HG02943 (cell line): Measurements from ENCODE around the gene SLC22A23.

Experiments used
- ATAC-seq: cut with Tn5 transposase; IDR thresholded peaks from one replicate; pipeline ENCODE4 v1.9.1; 2021; ENCODE audit warnings: mild to moderate bottlenecking, low read depth, moderate library complexity; ENCODE audit not compliant: unreplicated experiment

Gene SLC22A23

DNA sequence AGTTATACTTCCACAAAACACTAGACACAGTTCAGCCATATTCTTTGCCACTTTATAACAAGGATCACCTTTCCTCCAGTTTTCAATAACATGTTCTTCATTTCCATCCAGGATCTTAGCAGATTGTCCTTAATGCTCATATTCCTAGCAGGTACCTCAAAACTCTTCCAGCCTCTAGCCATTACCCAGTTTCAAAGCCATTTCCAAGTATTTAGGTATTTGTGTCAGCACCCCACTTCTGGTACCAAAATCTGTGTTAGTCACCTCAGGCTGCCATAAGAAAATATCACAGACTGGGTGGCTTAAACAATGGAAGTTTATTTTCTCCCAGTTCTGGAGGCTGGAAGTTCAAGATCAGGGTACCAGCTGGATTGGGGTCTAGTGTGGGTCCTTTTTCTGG, 23.2 kb upstream of the SLC22A23 start:
- no peak for ATAC-seq

DNA sequence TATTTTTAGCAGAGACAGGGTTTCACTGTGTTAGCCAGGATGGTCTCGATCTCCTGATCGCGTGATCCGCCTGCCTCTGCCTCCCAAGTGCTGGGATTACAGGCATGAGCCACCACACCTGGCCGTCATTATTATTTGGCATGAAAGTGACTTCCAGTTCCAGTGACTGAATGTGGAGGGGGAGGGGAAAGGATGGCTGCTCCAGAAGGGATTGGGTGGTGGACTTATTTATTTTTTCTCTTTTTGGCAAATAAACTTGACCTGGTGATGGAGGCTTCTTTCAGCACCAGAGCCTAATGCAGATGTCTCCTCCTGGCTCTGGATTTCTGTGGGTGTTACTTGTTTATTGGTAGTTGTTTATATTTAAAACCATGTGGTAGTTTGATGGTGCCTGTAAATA, 16.9 kb upstream of the SLC22A23 start:
- ATAC-seq = no peak

DNA sequence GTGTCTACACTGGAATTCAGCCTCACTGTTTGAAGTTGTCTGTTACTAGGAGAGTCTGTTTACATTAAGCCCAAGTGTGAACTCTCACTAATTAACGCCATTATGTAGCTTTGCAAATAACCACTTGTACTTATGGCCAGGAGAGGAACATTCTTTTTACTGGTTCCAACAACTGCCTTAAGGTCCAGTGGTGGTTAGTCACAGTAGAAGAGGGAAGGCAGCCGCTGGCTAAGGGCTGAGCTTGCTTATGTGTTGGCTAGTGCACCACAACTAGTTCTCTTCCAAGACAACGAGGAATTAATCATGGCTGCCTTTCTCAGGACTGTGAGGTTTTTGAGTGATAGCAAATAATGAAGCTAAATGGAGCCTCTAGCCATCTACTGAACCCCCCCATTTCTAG, 14.9 kb upstream of the SLC22A23 start:
- no peak for ATAC-seq

DNA sequence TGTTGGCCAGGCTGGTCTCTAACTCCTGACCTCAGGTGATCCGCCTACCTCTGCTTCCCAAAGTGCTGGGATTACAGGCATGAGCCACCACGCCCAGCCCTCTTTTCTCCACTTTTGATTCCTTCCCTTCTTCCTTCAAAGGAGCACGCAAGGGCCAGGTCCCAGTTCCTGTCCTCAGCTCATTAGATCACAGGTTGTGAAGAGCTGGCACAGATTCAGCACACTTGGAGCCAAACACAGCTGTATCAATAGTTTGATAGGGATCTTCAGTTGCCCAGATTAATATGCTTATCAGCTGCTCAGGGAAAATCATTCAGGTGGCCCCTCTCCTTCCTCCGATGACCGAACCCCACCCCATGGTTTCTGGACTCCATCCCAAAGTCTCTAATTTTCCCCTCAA, 14.4 kb upstream of the SLC22A23 start:
- no peak for ATAC-seq

DNA sequence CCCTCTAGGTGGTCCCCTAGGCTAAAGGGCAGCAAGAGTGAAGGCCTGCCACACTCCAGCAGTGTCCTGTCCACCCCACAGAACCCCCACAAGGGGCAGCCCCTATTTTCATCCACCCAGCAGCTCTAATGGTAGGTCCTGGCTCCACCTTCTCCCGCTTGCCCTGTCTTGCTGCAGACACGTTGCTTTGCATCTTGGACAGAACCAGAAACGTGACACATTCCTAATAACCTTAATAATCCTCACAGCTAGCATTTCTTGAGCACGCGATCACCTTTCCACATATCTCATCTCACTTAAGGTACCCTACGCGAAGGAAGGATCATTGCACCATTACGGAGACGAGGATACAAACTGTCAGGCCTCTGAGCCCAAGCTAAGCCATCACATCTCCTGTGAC, 11.7 kb upstream of the SLC22A23 start:
- no peak for ATAC-seq

DNA sequence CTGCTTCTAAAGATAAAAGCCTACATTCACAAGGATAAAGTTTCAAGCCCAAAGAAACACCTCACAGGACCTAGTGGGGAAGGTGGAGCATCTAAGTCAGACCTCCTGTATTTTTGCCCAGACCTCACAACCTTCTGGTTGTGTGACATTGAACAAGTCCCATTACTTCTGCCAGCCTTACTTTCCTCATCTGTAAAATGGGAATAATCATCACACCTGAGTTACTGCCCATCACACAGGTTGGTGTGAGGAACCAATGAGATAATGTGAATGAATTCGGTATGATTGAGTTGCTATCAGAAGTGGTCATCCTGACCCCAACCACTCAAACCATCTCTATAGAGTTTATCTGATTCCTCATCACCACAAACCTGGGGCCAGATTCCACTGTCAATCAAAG, 11.1 kb upstream of the SLC22A23 start:
- ATAC-seq = no peak

DNA sequence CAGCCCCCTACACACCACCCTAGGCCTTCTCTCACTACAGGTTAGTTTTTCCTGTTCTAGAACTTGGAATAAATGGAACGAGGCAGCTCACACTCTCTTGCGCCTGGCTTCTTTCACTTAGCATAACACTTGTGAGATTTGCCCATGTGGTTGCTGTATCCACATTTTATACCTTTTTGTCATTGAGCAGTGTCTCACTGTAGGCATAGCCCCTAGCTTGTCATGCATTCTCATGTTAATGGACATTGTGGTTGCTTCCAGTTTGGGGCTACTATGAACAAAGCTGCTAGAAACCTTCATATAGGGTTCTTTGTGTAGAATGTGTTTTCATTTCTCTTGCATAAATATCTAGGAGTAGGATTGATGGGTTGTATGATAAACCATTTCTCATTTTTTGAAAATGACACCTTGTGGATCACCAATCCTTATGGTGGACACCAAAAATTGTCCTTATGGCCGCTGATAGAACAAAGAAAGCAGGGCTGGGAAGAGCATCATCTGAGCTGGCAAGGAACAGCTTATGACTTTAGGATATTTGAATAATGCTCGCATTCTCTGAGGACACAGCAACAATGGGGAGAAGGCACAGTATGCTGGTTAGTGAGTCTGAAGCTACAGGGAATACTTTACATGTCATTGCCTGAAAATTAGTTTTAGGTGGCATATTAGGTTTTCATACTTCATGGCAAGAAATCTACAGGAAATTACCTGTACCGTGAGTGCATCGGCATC, 9.8 kb upstream of the SLC22A23 start:
- no peak for ATAC-seq

DNA sequence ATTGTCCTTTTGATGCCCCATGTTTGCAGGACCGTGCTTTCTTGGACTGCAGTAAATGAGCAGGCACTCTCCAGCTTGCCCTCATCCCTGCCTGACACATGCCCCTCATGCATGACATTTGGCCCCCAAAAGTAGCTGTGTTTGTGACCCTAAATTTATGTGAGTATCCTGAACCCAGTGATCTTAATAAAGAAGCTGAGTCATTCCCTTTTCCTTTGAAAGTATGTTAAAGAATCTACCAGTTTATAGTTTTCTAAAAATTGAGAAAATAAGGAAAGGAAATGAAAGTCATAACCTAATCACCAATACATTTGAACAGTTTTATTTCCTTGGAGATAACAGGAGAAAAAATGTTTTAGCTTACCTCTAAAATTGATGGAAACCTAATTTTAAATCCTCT, 3.4 kb upstream of the SLC22A23 start:
- ATAC-seq = no peak

DNA sequence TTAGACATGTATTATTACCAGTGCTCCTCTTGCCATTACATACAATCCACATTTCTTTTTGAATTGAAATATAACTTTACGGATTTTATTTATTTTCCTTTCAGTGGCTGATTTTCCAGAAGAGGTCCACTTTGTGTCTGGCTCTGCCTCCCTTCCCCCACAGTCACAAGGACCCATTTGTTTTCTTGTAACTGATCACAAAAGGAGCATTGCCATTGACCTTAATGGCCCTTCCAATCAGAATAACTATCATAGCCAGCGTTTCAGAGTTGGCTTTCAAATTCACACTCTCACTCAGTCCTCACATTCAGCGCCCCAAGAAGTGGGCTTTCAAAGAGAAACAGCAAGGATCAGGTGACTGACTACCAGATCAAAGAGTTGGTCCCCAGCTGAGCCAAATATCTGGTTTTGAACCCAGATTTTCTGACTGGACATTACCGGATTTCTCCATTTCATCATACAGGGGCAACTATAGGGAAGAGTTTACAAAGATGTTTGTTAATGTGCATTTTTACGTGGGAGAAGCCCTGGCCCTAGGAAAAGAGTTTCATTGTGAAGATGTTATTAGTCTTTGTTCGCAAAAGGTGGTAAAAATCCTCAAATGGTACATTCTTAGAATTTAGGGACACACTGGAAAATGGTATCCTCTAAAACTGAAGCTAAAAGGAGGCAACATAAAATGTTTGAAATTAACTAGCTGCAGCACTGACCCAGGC, 2.0 kb upstream of the SLC22A23 start:
- ATAC-seq = no peak

DNA sequence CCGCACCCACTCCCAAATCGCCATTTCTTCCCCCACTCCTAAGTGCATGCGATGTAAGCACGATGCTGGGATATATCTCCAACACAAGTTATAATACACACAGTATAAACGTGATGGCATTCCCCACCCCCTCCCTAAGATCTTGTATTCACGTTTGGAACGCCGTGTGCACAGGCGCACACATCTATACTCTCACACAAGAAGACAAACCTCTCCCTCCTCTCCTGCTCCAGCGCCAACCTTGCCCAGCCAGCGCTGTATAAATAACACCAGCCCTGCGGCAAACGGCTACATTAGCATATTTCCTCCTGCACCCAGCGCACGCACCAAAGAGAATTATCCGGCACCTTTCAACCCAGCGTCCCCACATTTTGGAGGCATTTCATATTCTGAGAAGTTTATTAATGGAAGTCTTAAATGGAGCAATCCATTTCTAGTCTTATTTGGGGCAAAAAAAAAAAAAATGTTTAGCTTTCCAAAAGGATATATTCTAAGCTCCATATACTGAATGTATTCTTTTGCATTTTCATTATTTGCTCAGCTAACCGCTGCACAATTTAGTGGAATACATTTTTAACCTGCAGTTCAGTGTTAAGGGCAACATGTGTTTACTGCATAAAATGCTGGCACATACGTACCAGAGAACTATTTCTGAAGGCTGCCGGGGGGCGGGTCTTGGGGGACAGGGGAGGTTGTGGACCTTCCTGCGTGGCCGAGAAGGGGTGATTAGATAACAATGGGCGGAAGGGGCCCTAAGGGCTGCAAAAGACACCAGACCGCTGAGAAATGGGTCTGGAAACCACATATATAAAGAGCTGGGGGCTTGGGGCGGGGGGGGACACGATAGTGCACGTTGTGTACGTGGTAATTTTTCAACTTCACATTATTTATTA, 1.1 kb upstream of the SLC22A23 start:
- no peak for ATAC-seq

DNA sequence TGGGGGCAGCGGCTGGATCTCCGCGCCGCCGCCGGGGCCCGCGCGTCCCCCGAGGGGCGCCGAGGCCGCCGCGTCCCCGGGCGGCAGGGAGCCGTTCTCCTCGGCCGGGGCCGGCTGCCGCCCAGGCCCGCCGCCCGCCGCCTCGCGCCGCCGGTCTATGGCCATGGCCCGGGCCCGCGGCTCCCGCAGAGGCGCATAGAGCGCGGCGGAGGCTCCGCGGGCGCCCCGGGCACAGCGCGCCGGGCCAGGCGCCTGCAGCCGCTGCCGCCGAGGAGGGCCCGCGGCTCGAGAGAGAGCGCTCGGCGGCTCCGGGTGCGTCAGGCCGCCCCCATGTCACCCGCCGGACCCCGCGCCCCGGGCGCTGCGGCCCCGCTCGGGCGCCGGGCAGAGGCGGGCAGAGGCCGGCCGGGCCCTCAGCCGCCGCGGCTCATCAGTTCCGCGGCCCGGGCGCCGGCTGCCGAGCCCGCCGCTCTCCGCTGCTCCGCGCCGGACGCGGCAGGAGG, 404 bp downstream of the SLC22A23 start:
- no peak for ATAC-seq

DNA sequence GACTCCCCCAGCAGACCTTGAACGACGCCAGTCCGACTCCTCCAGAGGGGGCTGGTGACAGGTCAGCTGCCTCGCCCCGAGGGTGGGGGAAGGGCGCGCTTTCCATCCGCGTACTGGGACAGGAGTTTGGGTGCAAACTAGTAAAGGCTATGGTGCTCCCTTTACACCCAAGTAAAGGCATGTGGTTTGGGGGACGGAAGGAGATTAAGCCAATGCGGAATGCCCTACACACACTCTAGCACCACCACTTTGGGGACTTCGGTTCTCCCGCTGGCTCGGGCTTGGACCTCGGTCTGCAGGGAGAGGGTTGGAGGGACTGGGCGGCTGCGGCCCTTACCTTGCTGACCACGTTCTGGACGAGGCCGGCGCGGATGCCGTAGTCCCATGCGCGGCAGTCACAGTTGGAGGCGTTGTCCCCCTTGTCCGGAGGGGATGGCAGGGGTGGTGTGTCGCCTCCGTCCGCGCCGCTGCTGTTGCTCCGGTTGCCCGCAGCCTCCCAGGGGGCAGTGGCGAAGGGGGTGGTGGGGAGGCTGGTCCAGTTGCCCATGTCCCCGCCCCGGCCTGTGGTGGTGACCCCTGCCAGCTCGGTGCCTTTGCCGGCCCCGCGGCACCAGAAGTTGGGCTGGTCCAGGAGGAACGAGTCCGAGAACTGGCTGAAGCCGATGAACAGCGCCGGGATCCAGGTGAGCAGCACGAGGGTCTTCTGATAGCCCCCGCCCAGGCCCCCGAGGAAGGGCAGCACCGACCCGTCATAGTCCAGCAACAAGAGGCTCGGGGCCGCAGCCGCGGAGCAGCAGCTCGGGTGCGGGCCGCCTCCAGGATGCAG, 1.1 kb downstream of the SLC22A23 start:
- ATAC-seq = no peak

DNA sequence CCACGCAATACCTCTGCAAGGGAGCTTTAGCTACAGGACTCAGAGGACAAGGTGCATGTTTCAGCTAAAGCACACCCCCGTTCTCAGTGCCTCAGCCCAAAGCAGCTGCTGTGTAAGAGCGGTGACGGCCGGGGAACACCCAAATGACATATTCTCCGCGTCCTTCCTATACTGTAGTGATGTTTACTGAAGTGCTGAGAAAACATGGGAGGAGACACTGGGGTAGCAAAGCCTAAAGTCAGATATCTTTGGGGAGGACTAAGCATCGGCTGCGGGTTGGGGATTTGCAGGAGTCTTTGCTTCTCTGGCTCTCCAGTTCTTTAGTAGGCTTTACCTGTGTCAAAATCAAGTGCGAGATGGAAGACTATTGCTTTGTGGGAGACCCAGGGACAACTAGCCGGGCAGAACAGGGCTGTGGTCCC, 1.7 kb downstream of the SLC22A23 start:
- ATAC-seq = no peak

DNA sequence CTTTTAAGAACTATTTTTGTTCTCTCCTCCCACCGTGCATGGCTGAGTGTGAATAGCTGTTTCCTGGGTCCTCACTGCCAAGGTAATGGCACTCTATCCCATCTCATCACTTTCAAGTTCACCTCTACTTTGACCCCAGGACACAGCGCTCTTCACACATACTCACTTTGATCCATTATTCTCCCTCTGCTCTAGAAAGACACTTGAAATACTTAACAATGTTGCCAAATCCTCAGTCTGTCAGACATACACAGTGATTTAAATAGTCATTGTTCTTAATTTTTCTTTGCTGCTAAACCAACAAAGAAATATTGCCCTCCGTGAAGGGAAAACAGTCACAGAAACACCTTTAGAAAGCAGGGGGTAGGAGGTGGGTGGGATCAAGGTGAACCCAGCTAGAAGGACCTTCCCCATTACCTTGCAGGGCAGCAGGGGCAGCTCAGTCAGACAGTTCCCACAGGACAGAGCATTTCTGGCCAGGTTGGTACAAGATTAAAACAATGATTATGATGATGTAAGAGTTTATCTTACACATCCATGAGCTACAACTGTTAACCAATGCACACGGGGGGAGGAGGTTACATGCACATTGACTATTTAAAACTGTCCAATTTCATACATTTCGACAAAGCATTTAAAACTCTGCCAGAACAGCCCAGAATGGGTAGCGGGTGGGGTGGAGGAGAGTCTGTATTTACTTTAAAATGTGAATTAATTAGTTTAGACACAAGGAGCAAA, 2.4 kb downstream of the SLC22A23 start:
- no peak for ATAC-seq

DNA sequence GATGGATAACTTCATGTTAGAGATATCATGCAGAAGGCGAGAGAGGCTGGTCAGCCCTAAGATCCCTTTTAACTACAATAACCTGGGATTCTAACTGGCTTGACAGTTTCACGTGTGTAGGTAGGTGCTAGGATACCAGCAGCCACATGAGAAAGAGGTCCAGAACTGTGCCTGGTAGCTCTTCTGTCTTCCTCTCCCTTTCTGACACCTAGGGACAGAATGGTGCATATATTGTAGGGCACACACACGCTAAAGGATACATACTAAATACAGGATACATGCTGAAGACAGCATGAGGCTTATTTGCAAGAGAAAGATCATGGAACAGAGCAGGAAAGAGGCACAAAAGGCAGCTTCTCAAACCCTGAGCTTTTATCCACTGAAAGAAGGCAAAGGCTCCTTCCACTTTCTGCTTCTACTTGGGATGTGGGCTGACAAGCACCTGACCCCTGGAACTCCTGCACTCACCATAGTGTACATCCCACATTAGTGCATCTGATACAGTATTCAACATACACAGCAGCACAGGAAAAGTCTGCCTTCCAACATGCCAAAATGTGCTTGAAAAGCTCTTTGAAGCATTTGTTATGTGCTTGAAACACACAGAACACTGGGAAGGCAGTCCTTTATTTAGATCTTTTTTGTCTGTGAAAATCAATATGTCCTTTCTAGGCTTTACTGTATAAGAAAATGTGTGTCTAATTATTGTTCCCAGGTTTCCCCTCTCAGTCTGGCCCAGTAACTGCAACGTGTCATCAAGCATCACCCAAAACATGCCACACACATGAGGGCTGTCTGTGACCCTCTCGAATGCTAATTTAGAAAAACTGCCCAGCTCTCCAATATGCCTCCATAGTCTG, 3.2 kb downstream of the SLC22A23 start:
- ATAC-seq = no peak

DNA sequence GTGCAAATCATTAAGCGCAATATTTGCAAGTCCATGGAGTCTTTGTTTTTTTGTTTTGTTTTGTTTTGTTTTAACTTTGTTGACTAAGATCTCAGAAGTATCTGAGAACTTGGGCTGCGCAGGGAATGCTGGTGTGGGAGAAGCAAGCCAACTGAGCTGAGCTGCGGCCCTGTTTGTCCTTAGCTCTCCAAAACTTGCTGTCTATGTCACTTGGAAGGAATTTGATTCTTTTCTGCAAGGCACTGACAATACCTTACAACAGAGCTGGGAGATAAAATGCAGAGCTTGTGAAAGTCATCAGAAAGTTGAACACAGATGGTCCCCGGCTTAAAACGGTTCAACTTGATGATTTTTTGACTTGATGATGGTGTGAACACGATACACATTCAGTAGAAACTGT, 5.4 kb downstream of the SLC22A23 start:
- ATAC-seq = no peak

DNA sequence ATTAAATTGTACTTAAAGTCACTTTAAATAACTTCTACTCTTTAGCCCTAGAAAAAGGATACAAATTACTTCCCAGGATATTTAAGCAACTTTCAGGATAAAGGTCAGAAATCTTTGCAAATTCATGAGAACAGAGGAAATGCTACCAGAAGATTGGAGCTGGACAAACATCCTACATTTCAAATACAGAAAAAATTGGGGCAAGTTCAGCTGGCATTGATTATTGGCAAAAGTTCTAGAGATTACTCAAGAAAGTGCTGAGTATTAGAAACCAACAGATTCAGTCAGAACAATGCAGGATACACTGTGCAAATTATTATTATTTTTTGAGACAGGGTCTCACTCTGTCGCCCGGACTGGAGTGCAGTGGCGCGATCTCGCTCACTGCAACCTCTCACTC, 6.0 kb downstream of the SLC22A23 start:
- no peak for ATAC-seq

DNA sequence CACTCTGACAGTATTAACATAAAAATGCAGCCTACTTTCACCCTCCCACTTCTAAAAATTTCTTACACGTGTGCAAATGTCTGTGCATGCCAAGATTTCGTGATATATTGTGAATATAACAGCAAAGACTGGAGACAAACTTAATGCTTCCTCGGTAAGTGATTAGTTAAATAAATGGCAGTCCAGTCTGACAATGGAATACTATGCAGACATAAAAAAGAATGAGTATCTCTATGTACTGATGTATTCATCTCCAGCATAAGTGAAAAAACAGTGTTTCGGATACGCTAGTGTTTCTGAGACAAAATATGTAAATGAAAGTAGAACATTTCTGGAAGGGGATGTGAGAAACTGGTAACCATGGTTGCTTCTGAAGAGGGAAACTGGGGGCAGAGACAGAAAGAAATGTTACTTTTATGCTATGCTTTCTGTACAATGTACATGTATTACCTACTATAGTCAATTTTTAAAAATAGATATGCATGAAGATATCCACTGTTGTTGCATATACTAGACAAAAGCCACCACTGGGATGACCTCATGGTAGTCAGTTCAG, 7.0 kb downstream of the SLC22A23 start:
- ATAC-seq = no peak
